Measurements from ENCODE around the gene STX2. TPM values are rescaled to one million over a fixed set of nuclear protein-coding genes. Genes with fewer than 3 reads are reported as not detected.
"Not testable (repeated sequence)": the region's sequence is repeated elsewhere in the genome, so short reads cannot be mapped to it uniquely, and the experiment has no call there.

The STX2 gene
- total RNA-seq, 2 experiments from 2014 or later: 17.2 to 17.8 TPM

GRCh38 chr12:130874696-130875095, 35.6 kb upstream of the STX2 start:
- Mint-ChIP-seq H3K4me1 (peaks cover 68% of the 10 kb centered on the region), H3K9me3 (ENCODE audit: low read depth) (no peaks in the 10 kb centered on the region), H3K4me3 (peak overlapping the region; percentile 95), H3K36me3 (peaks cover 51% of the 10 kb centered on the region), H3K27me3 (no peaks in the 10 kb centered on the region), H3K27ac (peak overlapping the region; percentile 92)
- CTCF ChIA-PET: no interaction called here
- ATAC-seq (no peak), DNase-seq (no peak)

DNA sequence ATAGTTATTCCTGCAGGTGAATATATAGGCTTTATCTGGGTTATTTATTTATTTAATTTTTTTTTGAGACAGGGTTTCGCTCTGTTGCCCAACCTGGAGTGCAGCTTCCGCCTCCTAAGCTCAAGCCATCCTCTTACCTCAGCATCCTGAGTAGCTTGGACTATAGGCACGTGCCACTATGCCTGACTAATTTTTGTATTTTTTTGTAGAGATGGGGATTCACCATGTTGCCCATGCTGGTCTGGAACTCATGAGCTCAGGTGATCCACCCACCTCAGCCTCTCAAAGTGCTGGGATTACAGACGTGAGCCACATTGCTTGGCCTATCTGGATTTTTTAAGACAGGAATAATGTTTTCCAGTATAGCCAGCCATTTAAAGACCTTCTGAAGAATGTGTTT, 34.8 kb upstream of the STX2 start:
- Mint-ChIP-seq H3K27me3 (no peaks in the 10 kb centered on the region), H3K9me3 (ENCODE audit: low read depth) (no peaks in the 10 kb centered on the region), H3K4me3 (peak overlapping the region; percentile 95), H3K36me3 (peaks cover 51% of the 10 kb centered on the region), H3K4me1 (peaks cover 60% of the 10 kb centered on the region), H3K27ac (peak overlapping the region; percentile 92)
- DNase-seq: peak; percentile 42
- ATAC-seq: no peak
- CTCF ChIA-PET: no interaction called here

- Mint-ChIP-seq H3K27ac (peak overlapping the region; percentile 92), H3K4me3 (peak overlapping the region; percentile 95), H3K27me3 (no peaks in the 10 kb centered on the region), H3K4me1 (peaks cover 60% of the 10 kb centered on the region), H3K9me3 (ENCODE audit: low read depth) (no peaks in the 10 kb centered on the region), H3K36me3 (peaks cover 51% of the 10 kb centered on the region)
- no peak for ATAC-seq
- no peak for DNase-seq
- CTCF ChIA-PET: no interaction called here
Observed at GRCh38 chr12:130873106-130873795, 34.2 kb upstream of the STX2 start.

GRCh38 chr12:130872179-130873096, 33.4 kb upstream of the STX2 start:
- Mint-ChIP-seq H3K27me3 (no peaks in the 10 kb centered on the region), H3K27ac (peak overlapping the region; percentile 92), H3K4me3 (peak overlapping the region; percentile 95), H3K36me3 (peaks cover 48% of the 10 kb centered on the region), H3K4me1 (peaks cover 58% of the 10 kb centered on the region), H3K9me3 (ENCODE audit: low read depth) (no peaks in the 10 kb centered on the region)
- ATAC-seq (peak; percentile 43), DNase-seq (peak; percentile 58)
- CTCF ChIA-PET: no interaction called here

- CTCF ChIA-PET: interaction anchor here (1.0 to 2.0 kb wide), 6 partner anchors 14 to 75 kb away, joined by 3 to 10 read pairs (median 4); partner anchors contain the start of gene STX2
- Mint-ChIP-seq H3K27me3 (no peaks in the 10 kb centered on the region), H3K4me1 (peaks cover 49% of the 10 kb centered on the region)
Observed at GRCh38 chr12:130871286-130872178, 32.5 kb upstream of the STX2 start, which contains the start of gene RAN. RAN (plus strand) TSS chr12:130872066; CDS start chr12:130872594, 528 bp downstream.

GRCh38 chr12:130870442-130871285, 31.6 kb upstream of the STX2 start:
- Mint-ChIP-seq H3K9me3 (ENCODE audit: low read depth) (no peaks in the 10 kb centered on the region), H3K4me1 (peaks cover 43% of the 10 kb centered on the region), H3K36me3 (peaks cover 34% of the 10 kb centered on the region), H3K4me3 (peak overlapping the region; percentile 84), H3K27ac (peak overlapping the region; percentile 97), H3K27me3 (no peaks in the 10 kb centered on the region)
- peak; percentile 66 for ATAC-seq
- CTCF ChIA-PET: interaction anchor here (1.0 to 2.0 kb wide), 7 partner anchors 15 to 74 kb away, joined by 3 to 10 read pairs (median 4); partner anchors contain the start of gene STX2
- peak; percentile 89 for DNase-seq

More at GRCh38 chr12:130871286-130872178, 32.5 kb upstream of the STX2 start, which contains the start of gene RAN:
- Mint-ChIP-seq H3K27ac (peak within 1 kb of the TSS; percentile 97), H3K9me3 (ENCODE audit: low read depth) (no peaks in the 10 kb centered on the region), H3K36me3 (peaks cover 41% of the 10 kb centered on the region), H3K4me3 (peak within 1 kb of the TSS; percentile 95)
- ATAC-seq: peak; percentile 76
- peak; percentile 92 for DNase-seq

GRCh38 chr12:130868412-130868811, 29.4 kb upstream of the STX2 start:
- DNase-seq (no peak), ATAC-seq (no peak)
- H3K4me1 Mint-ChIP-seq: peaks cover 22% of the 10 kb centered on the region
- CTCF ChIA-PET: no interaction called here
- no peak overlapping the region for H3K4me3 Mint-ChIP-seq
- H3K27me3 Mint-ChIP-seq: no peaks in the 10 kb centered on the region
- H3K27ac Mint-ChIP-seq: no peak overlapping the region
- no peaks in the 10 kb centered on the region for H3K9me3 Mint-ChIP-seq (ENCODE audit: low read depth)
- H3K36me3 Mint-ChIP-seq: peaks cover 13% of the 10 kb centered on the region

DNA sequence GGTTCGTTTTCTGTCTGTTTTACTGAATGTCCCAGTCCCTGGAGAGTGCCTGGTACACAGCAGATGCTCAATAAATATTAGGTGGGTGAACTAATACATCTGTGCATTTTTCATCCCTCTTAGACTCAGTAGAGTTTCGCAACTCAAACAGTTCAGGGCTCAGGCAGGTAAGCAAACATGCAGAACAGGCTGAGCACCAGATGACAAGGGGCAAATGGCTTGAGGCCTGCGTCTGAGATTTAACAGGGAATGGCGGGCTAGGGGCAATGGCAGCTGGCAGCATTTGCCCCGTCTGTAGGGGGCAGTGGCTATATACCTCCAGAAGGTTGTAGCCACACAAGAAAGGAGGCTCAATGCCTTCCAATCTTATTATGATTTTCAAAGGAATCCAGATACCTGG, 24.2 kb upstream of the STX2 start:
- H3K9me3 Mint-ChIP-seq (ENCODE audit: low read depth): peaks cover 3% of the 10 kb centered on the region
- H3K27me3 Mint-ChIP-seq: no peaks in the 10 kb centered on the region
- ATAC-seq (no peak), DNase-seq (no peak)
- peaks cover 2% of the 10 kb centered on the region for H3K4me1 Mint-ChIP-seq
- CTCF ChIA-PET: no interaction called here
- peaks cover 4% of the 10 kb centered on the region for H3K36me3 Mint-ChIP-seq
- H3K27ac Mint-ChIP-seq: no peak overlapping the region
- no peak overlapping the region for H3K4me3 Mint-ChIP-seq

DNA sequence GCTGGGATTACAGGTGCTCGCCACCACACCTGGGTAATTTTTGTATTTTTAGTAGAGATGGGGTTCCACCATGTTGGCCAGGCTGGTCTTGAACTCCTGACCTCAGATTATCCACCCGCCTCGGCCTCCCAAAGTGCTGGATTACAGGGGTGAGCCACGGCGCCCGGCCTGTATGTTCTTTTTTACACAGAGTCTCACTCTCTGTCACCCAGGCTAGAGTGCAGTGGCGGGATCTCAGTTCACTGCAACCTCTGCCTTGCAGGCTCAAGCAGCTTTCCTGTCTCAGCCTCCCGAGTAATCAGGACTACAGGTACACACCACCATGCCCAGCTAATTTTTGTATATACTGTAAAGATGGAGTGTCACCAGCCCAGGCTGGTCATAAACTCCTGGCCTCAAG, 23.7 kb upstream of the STX2 start:
- H3K9me3 Mint-ChIP-seq (ENCODE audit: low read depth); DNase-seq; CTCF ChIA-PET; ATAC-seq; H3K4me1 Mint-ChIP-seq; H3K27ac Mint-ChIP-seq; H3K4me3 Mint-ChIP-seq; H3K27me3 Mint-ChIP-seq; H3K36me3 Mint-ChIP-seq: not testable (repeated sequence)

GRCh38 chr12:130862161-130862560, 23.1 kb upstream of the STX2 start:
- H3K4me1 Mint-ChIP-seq: no peaks in the 10 kb centered on the region
- ATAC-seq (no peak), DNase-seq (no peak)
- H3K9me3 Mint-ChIP-seq (ENCODE audit: low read depth): peaks cover 7% of the 10 kb centered on the region
- CTCF ChIA-PET: no interaction called here
- no peak overlapping the region for H3K4me3 Mint-ChIP-seq
- H3K27me3 Mint-ChIP-seq: no peaks in the 10 kb centered on the region
- no peak overlapping the region for H3K27ac Mint-ChIP-seq
- H3K36me3 Mint-ChIP-seq: peaks cover 4% of the 10 kb centered on the region

DNA sequence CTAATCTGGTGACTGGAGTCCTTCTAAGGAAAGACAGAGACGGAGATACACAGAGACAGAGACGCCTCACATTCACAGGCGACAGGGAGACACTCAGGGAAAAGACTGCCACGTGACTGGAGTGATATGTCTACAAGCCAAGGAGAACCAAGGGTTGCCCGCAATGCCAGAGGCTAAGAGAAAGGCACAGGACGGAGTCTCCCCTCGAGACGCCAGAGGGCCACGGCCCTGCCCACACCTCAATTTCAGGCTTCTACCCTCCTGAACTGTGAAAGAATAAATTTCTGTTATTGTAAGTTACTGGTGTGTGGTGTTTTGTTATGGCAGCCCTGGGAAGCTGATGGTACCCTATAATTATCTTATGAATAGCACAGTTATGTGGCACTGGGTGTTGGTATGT, 21.3 kb upstream of the STX2 start:
- H3K4me1 Mint-ChIP-seq: no peaks in the 10 kb centered on the region
- peaks cover 2% of the 10 kb centered on the region for H3K27me3 Mint-ChIP-seq
- peaks cover 3% of the 10 kb centered on the region for H3K36me3 Mint-ChIP-seq
- H3K27ac Mint-ChIP-seq: no peak overlapping the region
- ATAC-seq (no peak), DNase-seq (no peak)
- no peak overlapping the region for H3K4me3 Mint-ChIP-seq
- H3K9me3 Mint-ChIP-seq (ENCODE audit: low read depth): peaks cover 10% of the 10 kb centered on the region
- CTCF ChIA-PET: no interaction called here

- ATAC-seq (no peak), DNase-seq (no peak)
- Mint-ChIP-seq H3K4me3 (no peak overlapping the region), H3K4me1 (no peaks in the 10 kb centered on the region), H3K9me3 (ENCODE audit: low read depth) (peaks cover 10% of the 10 kb centered on the region), H3K27ac (no peak overlapping the region), H3K27me3 (peaks cover 2% of the 10 kb centered on the region), H3K36me3 (peaks cover 3% of the 10 kb centered on the region)
- CTCF ChIA-PET: no interaction called here
Observed at GRCh38 chr12:130859161-130859560, 20.1 kb upstream of the STX2 start.
